ENCODE data around the gene MAML2. TPM values are rescaled to one million over a fixed set of nuclear protein-coding genes. Genes with fewer than 3 reads are reported as not detected.

Gene MAML2
- total RNA-seq, 1 donor from 2014 or later = 11.8 TPM

DNA sequence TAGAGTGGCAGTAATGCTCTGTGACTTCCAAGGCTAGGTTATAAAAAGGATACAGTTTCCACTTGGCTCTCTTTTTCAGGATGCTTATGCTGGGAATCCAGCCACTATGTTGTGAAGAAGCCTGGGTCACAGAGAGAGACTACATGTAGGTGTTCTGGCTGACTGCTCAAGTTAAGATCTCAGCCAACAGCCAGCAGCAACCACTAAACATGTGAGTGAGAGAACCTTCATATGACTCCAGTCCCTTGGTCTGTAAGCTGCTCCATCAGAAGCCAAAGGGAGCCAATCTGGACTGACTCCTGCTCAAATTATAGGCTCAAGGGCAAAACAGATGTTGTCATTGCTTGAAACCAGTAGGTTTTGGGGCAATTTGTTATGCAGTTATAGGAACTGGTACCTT is 162.7 kb downstream of the MAML2 start:
- Mint-ChIP-seq H3K27ac (no peak overlapping the region), H3K27me3 (ENCODE audit: low read depth) (no peaks in the 10 kb centered on the region), H3K4me1 (ENCODE audit: low read depth) (peaks cover 20% of the 10 kb centered on the region), H3K36me3 (ENCODE audit: low read depth) (peaks cover 25% of the 10 kb centered on the region), H3K4me3 (ENCODE audit: low read depth) (no peak overlapping the region), H3K9me3 (no peaks in the 10 kb centered on the region)
- intact Hi-C loops (cut with micrococcal nuclease) = no loop called here
- DNase-seq (ENCODE audit: low spot score) = no peak

DNA sequence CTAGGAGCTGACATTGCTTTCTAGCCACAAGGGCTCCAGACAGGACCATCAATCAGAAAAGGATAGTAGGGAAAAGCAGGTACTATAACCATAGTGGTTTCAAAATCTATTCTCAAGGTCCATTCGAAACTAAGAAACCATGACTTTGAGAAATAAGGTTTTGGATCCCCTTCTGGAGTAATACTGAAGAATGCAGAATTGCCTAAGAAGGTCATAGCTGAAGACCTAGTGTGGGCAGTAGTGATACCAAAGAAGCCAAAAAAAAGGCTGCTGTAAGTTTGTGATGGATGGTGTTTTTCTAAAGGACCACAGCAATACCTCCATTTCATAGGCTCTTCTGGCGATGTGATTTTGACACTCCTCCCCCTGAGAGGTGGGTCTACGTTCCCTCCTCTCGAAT is 163.1 kb downstream of the MAML2 start:
- Mint-ChIP-seq H3K9me3 (no peaks in the 10 kb centered on the region), H3K36me3 (ENCODE audit: low read depth) (peaks cover 25% of the 10 kb centered on the region), H3K4me1 (ENCODE audit: low read depth) (peaks cover 20% of the 10 kb centered on the region), H3K27ac (no peak overlapping the region), H3K4me3 (ENCODE audit: low read depth) (no peak overlapping the region), H3K27me3 (ENCODE audit: low read depth) (no peaks in the 10 kb centered on the region)
- intact Hi-C loops (cut with micrococcal nuclease) = no loop called here
- no peak for DNase-seq (ENCODE audit: low spot score)

DNA sequence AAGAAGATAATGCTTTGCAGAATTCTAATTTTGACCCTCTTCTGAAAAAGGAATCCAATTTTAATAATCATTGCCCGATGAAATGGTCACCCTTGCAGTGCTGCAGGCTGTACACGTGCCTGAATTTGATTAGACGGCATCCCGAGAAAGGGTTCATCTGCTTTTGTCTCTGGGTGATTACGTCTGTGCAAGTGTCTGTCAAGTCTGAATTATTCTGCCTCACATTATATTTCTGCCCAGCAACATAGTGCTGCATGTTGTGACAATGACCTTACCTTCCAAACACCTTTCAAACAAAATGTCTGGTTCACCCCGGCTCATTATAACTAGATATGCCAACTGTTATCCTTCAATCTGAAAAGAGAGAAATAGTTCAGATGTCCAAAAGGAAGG is 164.1 kb downstream of the MAML2 start:
- H3K4me3 Mint-ChIP-seq (ENCODE audit: low read depth) = no peak overlapping the region
- no peak for DNase-seq (ENCODE audit: low spot score)
- peaks cover 23% of the 10 kb centered on the region for H3K4me1 Mint-ChIP-seq (ENCODE audit: low read depth)
- no peaks in the 10 kb centered on the region for H3K9me3 Mint-ChIP-seq
- peaks cover 27% of the 10 kb centered on the region for H3K36me3 Mint-ChIP-seq (ENCODE audit: low read depth)
- intact Hi-C loops (cut with micrococcal nuclease) = no loop called here
- H3K27ac Mint-ChIP-seq = no peak overlapping the region
- no peaks in the 10 kb centered on the region for H3K27me3 Mint-ChIP-seq (ENCODE audit: low read depth)

DNA sequence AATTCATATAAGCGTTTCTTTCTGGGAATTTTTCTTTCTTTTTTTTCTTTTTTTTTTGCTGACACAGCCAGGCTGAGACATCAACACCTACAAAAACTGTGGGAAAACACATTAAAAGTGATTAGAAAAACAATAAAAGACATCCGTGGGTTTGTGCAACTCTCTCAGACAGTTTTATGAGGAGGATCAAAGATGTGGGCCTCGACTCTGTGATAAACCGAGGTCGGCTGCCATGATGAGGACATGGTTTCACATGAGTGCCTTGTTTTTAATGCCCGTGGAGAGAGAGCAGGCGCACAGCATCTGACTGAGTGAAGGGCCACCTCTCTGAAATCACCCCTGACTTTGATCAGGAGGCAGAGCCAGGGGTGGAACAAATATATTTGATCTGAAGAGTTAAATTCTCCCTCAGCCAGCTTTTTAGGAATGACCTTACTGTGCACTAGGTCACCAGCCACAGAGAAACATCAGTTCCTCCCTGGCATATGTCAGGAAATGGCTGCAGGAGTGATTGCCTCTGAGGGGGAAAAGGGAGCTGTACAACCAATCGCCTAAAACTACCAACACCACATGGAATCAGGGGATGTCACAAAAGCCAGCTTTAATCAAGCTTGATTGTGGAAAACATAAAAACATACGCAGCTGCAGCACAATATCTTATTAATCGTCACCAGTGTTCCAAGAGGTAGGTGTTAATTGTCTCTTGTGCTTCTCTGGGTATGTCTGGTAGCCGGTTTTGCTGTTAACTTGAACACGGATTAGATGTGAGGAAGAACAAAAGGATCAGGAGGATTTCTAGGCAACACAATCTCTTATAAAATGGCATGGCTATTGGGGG is 164.7 kb downstream of the MAML2 start:
- no peak overlapping the region for H3K27ac Mint-ChIP-seq
- no peak for DNase-seq (ENCODE audit: low spot score)
- intact Hi-C loops (cut with micrococcal nuclease) = no loop called here

DNA sequence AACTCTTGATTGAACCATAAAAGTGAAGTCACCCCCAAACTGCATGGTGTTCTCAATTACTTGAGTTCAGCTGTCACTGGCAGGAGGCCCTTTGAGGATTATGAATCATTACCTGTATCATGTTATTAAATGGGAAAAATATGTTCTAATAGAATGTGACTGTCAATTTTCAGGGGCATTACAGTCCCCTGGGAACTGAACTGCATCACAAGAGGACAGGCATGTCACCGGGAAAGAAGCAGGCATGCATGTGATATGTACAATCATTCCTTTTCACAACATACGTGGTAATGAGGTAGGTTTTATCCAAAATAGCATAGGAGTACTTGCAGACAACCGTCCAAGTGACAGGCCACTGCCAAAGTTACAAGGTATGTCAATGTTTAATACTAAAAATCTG is 165.8 kb downstream of the MAML2 start:
- H3K4me1 Mint-ChIP-seq (ENCODE audit: low read depth) = peaks cover 32% of the 10 kb centered on the region

More for the DNA sequence above, 164.7 kb downstream of the MAML2 start:
- Mint-ChIP-seq H3K4me1 (ENCODE audit: low read depth) (peaks cover 27% of the 10 kb centered on the region), H3K27me3 (ENCODE audit: low read depth) (no peaks in the 10 kb centered on the region), H3K9me3 (no peaks in the 10 kb centered on the region), H3K36me3 (ENCODE audit: low read depth) (peaks cover 34% of the 10 kb centered on the region), H3K4me3 (ENCODE audit: low read depth) (no peak overlapping the region)

DNA sequence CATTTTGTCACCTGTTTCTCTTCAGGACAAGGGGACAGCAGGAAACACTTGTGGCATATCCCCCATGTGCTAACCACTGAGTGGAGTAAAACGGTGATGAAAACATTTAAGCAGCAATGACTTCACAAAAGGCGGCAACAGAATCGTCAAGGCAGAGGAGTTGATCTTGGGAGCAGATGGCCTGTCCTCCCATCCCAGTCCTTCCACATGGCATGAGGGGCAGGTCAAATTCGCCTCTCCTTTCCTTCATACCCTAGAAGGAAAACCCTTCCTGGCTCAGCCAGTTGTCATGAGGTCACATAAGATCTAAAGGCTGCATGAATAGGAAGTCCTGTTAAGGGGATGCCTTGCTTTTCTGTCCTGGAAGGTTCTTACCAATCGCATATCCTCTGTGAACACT is 169.1 kb downstream of the MAML2 start:
- Mint-ChIP-seq H3K9me3 (no peaks in the 10 kb centered on the region), H3K4me1 (ENCODE audit: low read depth) (peaks cover 35% of the 10 kb centered on the region), H3K36me3 (ENCODE audit: low read depth) (peaks cover 41% of the 10 kb centered on the region), H3K27me3 (ENCODE audit: low read depth) (no peaks in the 10 kb centered on the region), H3K27ac (peak overlapping the region; percentile 51), H3K4me3 (ENCODE audit: low read depth) (no peak overlapping the region)
- intact Hi-C loops (cut with micrococcal nuclease) = no loop called here
- no peak for DNase-seq (ENCODE audit: low spot score)

More for the DNA sequence above, 165.8 kb downstream of the MAML2 start:
- Mint-ChIP-seq H3K4me3 (ENCODE audit: low read depth) (no peak overlapping the region), H3K36me3 (ENCODE audit: low read depth) (peaks cover 44% of the 10 kb centered on the region), H3K27ac (no peak overlapping the region), H3K9me3 (no peaks in the 10 kb centered on the region), H3K27me3 (ENCODE audit: low read depth) (no peaks in the 10 kb centered on the region)
- intact Hi-C loops (cut with micrococcal nuclease) = no loop called here
- DNase-seq (ENCODE audit: low spot score) = no peak

DNA sequence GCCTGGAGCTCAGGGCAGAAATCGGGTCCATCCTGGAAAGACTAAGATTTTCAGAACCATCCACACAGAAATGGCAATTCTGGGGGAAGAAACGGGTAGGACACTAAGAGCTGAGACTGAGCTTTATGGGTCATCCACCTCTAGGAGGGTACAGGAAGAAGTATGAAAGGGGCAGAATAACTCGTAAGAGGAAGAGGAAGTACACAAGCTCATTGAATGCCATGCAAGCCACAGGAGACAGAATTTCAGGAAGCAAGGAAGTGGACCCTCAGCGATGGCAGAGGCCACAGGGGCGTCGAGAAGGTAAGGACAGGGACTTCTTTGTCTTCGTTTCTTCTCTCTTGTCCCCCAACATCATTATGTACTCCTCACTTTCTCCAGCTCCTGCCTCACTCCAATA is 169.6 kb downstream of the MAML2 start:
- Mint-ChIP-seq H3K27me3 (ENCODE audit: low read depth) (no peaks in the 10 kb centered on the region), H3K4me3 (ENCODE audit: low read depth) (no peak overlapping the region), H3K4me1 (ENCODE audit: low read depth) (peaks cover 37% of the 10 kb centered on the region), H3K27ac (peak overlapping the region; percentile 51), H3K9me3 (no peaks in the 10 kb centered on the region), H3K36me3 (ENCODE audit: low read depth) (peaks cover 40% of the 10 kb centered on the region)
- intact Hi-C loops (cut with micrococcal nuclease) = no loop called here
- DNase-seq (ENCODE audit: low spot score) = no peak

DNA sequence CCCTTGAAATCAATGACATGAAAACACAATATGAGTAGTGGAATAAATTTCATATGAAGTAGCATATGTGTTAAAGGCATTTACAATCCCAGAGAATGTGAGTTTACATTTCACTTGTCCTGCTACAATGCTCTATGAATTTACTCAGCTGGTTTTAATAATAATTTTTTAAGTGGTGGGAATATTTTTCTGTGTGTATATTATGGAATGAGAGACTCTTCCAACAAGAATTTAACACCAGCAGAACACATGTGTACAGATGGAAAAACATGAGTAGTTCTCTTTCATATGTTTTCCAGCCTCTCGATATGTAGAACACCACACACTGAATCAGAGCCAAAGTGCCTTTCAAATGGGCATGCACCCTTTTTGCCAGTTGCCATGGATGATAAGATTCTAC is 170.4 kb downstream of the MAML2 start:
- H3K36me3 Mint-ChIP-seq (ENCODE audit: low read depth) = peaks cover 39% of the 10 kb centered on the region

DNA sequence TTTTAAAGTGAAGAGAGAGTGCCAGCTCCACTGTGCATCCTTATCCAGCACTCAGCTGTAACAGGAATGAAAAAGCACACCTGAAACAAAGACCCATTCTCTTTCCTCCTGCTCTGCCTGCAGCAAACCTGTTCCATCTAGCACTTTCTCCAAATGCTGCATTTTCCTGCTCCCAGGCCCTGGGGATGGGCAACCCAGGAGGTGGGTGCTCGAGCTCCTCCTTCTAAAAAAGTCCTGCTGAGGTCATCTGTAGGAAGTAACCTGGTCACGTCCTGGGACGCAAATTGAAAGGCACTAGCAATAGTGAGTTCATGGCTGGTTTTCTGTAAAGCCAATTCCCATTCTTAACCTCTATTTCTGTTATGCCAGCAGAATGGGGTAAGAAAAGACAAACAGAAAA is 173.7 kb downstream of the MAML2 start:
- Mint-ChIP-seq H3K27me3 (ENCODE audit: low read depth) (no peaks in the 10 kb centered on the region), H3K4me3 (ENCODE audit: low read depth) (no peak overlapping the region), H3K9me3 (no peaks in the 10 kb centered on the region), H3K27ac (peak overlapping the region; percentile 61), H3K4me1 (ENCODE audit: low read depth) (peaks cover 56% of the 10 kb centered on the region), H3K36me3 (ENCODE audit: low read depth) (peaks cover 30% of the 10 kb centered on the region)
- intact Hi-C loops (cut with micrococcal nuclease) = no loop called here
- no peak for DNase-seq (ENCODE audit: low spot score)

More for the DNA sequence above, 170.4 kb downstream of the MAML2 start:
- Mint-ChIP-seq H3K27ac (no peak overlapping the region), H3K27me3 (ENCODE audit: low read depth) (no peaks in the 10 kb centered on the region), H3K4me3 (ENCODE audit: low read depth) (no peak overlapping the region), H3K9me3 (no peaks in the 10 kb centered on the region), H3K4me1 (ENCODE audit: low read depth) (peaks cover 37% of the 10 kb centered on the region)
- intact Hi-C loops (cut with micrococcal nuclease) = no loop called here
- no peak for DNase-seq (ENCODE audit: low spot score)

DNA sequence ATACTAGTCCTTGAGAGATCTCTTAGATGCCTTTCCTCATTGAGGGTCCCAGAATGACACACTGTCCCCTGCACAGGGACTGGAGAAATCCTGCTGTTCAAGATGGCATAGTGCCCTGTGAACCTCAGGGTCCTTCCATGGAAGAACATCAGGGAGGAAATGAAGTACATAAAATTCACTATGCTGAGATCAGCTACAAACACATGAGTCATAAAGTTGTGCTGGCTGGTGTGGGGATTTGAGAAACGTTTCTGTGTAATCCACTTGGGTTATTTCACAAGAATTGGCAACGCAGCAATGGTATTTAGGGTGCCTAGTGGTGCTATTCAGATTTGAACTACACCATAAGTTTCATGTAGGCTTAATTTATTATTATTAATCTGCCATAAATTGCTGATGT is 174.4 kb downstream of the MAML2 start:
- Mint-ChIP-seq H3K36me3 (ENCODE audit: low read depth) (peaks cover 25% of the 10 kb centered on the region), H3K27ac (peak overlapping the region; percentile 69), H3K4me1 (ENCODE audit: low read depth) (peaks cover 51% of the 10 kb centered on the region), H3K9me3 (no peaks in the 10 kb centered on the region), H3K27me3 (ENCODE audit: low read depth) (no peaks in the 10 kb centered on the region), H3K4me3 (ENCODE audit: low read depth) (no peak overlapping the region)
- no peak for DNase-seq (ENCODE audit: low spot score)
- intact Hi-C loops (cut with micrococcal nuclease) = no loop called here

DNA sequence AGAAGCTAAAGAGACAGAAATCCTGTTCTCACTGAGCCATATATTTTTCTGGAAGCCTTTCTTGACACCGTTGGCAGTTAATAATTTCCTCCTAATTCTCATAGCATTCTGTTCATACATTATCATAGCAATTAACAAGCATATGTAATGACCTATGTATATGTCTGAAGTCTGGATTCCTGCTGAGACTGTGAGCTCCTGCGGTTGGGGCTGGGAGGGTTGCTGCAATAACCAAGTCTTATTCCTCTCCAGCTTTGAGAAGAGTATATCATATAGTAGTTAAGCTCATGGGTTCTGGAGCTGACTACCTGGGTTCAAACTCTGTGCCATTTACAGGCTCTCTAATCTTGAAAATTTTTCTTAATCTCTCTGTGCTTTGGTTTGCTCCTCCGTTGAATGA is 175.2 kb downstream of the MAML2 start:
- Mint-ChIP-seq H3K27ac (no peak overlapping the region), H3K36me3 (ENCODE audit: low read depth) (peaks cover 22% of the 10 kb centered on the region), H3K9me3 (no peaks in the 10 kb centered on the region), H3K27me3 (ENCODE audit: low read depth) (no peaks in the 10 kb centered on the region), H3K4me3 (ENCODE audit: low read depth) (no peak overlapping the region), H3K4me1 (ENCODE audit: low read depth) (peaks cover 42% of the 10 kb centered on the region)
- intact Hi-C loops (cut with micrococcal nuclease) = no loop called here
- DNase-seq (ENCODE audit: low spot score) = no peak

DNA sequence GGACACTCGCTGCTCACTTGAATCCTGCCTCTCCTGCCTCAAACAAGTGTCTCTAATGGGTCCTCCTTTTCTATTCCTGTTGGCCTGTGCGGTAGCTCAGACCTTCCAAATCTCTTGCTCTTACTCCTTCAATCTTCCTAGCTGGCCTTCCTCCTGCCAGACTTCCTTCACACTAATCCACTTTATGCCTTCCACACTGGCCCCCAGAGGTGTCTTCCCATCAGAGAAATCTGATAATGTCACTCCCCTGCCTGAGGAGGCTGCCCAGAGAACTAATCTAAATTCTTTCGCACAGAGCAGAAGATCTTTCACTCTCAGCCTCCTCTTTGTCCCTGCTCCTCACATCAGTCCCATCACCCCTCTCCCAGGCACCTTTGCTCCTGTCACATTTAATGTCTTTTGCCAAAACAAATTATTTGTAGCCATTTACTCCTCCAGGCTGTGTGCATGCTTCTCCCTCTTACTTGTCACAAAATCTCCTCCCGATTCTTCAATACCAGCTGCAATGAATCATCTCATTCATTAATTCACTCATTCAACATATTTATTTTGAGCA is 175.7 kb downstream of the MAML2 start:
- H3K9me3 Mint-ChIP-seq = no peaks in the 10 kb centered on the region
- no peaks in the 10 kb centered on the region for H3K27me3 Mint-ChIP-seq (ENCODE audit: low read depth)
- H3K27ac Mint-ChIP-seq = peak overlapping the region; percentile 12
- no peak for DNase-seq (ENCODE audit: low spot score)
- H3K36me3 Mint-ChIP-seq (ENCODE audit: low read depth) = peaks cover 17% of the 10 kb centered on the region
- intact Hi-C loops (cut with micrococcal nuclease) = no loop called here
- H3K4me1 Mint-ChIP-seq (ENCODE audit: low read depth) = peaks cover 41% of the 10 kb centered on the region
- no peak overlapping the region for H3K4me3 Mint-ChIP-seq (ENCODE audit: low read depth)

DNA sequence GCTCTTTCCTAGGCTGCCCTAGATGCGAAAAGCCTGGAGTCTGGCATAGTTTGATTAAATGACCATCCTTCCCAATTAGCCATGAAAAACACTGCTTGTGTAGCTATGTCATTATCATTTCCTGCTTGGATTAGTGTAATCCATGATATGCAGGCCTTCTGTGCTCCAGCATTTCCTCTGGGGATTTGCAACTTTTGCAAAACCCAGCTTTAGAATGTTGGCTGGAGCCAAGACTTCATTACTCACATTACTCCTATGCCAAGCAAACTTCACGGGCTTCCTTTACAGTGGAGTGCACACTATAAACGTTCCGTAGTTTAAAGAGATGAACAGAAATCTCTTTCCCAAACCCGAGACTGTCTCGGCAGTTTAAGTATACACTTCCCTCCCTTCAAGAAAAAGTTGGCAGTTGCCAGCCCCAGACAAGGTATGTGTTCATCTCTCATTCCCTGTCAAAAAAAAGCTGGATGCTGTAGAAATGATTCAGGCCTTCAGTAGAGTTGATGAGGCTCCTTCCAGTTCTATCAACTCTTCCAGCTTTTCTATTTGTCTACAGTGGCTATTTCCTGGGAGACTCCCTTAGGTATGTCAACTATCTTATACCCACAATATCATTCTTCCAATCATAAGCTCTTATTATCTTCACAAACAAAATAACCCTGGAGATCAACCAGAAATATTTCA is 180.0 kb downstream of the MAML2 start:
- intact Hi-C loops (cut with micrococcal nuclease) = no loop called here
- no peaks in the 10 kb centered on the region for H3K27me3 Mint-ChIP-seq (ENCODE audit: low read depth)
- peaks cover 6% of the 10 kb centered on the region for H3K36me3 Mint-ChIP-seq (ENCODE audit: low read depth)
- no peak overlapping the region for H3K4me3 Mint-ChIP-seq (ENCODE audit: low read depth)
- DNase-seq (ENCODE audit: low spot score) = no peak
- H3K4me1 Mint-ChIP-seq (ENCODE audit: low read depth) = peaks cover 31% of the 10 kb centered on the region
- no peaks in the 10 kb centered on the region for H3K9me3 Mint-ChIP-seq
- no peak overlapping the region for H3K27ac Mint-ChIP-seq

All from activated T-helper 2 cell treated with anti-CD3 and anti-CD28 coated beads, Interferon-gamma antibody, Interleukin-2, Interleukin-4, amounts not matched to agents 10 μg/mL and 5 μg/mL and 100 μg/mL, durations not matched to agents 14 hours and 24 hours and 36 hours (primary cell).